Measurements from ENCODE around the gene HIGD1A.

DNA sequence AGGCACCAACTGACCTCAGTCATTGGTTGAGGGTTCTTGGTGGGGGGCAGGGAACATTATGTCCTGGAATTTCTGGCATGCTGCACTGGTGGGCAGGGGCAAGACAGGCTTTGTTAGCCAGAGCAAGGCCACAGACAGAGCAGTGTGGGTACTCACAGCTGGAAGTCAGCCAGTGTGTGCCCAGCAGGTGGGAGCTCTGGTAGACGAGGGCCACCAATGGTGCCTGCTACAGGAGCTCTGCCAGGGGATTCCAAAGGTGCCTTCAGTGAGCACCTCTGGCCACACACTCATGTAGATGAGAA lies 40.1 kb upstream of the HIGD1A start:
- no peak for TF ChIP-seq POLR2A (conservative IDR thresholded peaks at IDR 0.05)
- TF ChIP-seq CEBPB (tag; IDR thresholded peaks at IDR 0.05) = no peak
- no peak for TF ChIP-seq NONO (IDR thresholded peaks at IDR 0.05; ENCODE audit: low read depth in 2 of 2, low read length in 1 of 2)
- TF ChIP-seq EZH2 (IDR thresholded peaks at IDR 0.05; ENCODE audit: borderline replicate concordance, low read depth, low read length) = no peak
- TF ChIP-seq, protein P1, sequence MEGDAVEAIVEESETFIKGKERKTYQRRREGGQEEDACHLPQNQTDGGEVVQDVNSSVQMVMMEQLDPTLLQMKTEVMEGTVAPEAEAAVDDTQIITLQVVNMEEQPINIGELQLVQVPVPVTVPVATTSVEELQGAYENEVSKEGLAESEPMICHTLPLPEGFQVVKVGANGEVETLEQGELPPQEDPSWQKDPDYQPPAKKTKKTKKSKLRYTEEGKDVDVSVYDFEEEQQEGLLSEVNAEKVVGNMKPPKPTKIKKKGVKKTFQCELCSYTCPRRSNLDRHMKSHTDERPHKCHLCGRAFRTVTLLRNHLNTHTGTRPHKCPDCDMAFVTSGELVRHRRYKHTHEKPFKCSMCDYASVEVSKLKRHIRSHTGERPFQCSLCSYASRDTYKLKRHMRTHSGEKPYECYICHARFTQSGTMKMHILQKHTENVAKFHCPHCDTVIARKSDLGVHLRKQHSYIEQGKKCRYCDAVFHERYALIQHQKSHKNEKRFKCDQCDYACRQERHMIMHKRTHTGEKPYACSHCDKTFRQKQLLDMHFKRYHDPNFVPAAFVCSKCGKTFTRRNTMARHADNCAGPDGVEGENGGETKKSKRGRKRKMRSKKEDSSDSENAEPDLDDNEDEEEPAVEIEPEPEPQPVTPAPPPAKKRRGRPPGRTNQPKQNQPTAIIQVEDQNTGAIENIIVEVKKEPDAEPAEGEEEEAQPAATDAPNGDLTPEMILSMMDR (IDR thresholded peaks at IDR 0.05 in 2 of 3, conservative IDR thresholded peaks at IDR 0.05 in 1 of 3; ENCODE audit: insufficient read depth in 2 of 3, low read depth in 1 of 3, low read length in 3 of 3) = no peak
- TF ChIP-seq MAFK (IDR thresholded peaks at IDR 0.05; ENCODE audit: low read length) = no peak
- TF ChIP-seq, protein P2, sequence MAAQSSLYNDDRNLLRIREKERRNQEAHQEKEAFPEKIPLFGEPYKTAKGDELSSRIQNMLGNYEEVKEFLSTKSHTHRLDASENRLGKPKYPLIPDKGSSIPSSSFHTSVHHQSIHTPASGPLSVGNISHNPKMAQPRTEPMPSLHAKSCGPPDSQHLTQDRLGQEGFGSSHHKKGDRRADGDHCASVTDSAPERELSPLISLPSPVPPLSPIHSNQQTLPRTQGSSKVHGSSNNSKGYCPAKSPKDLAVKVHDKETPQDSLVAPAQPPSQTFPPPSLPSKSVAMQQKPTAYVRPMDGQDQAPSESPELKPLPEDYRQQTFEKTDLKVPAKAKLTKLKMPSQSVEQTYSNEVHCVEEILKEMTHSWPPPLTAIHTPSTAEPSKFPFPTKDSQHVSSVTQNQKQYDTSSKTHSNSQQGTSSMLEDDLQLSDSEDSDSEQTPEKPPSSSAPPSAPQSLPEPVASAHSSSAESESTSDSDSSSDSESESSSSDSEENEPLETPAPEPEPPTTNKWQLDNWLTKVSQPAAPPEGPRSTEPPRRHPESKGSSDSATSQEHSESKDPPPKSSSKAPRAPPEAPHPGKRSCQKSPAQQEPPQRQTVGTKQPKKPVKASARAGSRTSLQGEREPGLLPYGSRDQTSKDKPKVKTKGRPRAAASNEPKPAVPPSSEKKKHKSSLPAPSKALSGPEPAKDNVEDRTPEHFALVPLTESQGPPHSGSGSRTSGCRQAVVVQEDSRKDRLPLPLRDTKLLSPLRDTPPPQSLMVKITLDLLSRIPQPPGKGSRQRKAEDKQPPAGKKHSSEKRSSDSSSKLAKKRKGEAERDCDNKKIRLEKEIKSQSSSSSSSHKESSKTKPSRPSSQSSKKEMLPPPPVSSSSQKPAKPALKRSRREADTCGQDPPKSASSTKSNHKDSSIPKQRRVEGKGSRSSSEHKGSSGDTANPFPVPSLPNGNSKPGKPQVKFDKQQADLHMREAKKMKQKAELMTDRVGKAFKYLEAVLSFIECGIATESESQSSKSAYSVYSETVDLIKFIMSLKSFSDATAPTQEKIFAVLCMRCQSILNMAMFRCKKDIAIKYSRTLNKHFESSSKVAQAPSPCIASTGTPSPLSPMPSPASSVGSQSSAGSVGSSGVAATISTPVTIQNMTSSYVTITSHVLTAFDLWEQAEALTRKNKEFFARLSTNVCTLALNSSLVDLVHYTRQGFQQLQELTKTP (IDR thresholded peaks at IDR 0.05; ENCODE audit: low read depth in 1 of 2, partially characterized antibody in 2 of 2) = no peak
- TF ChIP-seq, protein P3, sequence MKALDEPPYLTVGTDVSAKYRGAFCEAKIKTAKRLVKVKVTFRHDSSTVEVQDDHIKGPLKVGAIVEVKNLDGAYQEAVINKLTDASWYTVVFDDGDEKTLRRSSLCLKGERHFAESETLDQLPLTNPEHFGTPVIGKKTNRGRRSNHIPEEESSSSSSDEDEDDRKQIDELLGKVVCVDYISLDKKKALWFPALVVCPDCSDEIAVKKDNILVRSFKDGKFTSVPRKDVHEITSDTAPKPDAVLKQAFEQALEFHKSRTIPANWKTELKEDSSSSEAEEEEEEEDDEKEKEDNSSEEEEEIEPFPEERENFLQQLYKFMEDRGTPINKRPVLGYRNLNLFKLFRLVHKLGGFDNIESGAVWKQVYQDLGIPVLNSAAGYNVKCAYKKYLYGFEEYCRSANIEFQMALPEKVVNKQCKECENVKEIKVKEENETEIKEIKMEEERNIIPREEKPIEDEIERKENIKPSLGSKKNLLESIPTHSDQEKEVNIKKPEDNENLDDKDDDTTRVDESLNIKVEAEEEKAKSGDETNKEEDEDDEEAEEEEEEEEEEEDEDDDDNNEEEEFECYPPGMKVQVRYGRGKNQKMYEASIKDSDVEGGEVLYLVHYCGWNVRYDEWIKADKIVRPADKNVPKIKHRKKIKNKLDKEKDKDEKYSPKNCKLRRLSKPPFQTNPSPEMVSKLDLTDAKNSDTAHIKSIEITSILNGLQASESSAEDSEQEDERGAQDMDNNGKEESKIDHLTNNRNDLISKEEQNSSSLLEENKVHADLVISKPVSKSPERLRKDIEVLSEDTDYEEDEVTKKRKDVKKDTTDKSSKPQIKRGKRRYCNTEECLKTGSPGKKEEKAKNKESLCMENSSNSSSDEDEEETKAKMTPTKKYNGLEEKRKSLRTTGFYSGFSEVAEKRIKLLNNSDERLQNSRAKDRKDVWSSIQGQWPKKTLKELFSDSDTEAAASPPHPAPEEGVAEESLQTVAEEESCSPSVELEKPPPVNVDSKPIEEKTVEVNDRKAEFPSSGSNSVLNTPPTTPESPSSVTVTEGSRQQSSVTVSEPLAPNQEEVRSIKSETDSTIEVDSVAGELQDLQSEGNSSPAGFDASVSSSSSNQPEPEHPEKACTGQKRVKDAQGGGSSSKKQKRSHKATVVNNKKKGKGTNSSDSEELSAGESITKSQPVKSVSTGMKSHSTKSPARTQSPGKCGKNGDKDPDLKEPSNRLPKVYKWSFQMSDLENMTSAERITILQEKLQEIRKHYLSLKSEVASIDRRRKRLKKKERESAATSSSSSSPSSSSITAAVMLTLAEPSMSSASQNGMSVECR (CRISPR knock-in tag; IDR thresholded peaks at IDR 0.05) = no peak
- TF ChIP-seq, protein P4, sequence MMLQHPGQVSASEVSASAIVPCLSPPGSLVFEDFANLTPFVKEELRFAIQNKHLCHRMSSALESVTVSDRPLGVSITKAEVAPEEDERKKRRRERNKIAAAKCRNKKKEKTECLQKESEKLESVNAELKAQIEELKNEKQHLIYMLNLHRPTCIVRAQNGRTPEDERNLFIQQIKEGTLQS (IDR thresholded peaks at IDR 0.05) = no peak
- TF ChIP-seq, protein P4 (CRISPR knock-in tag; conservative IDR thresholded peaks at IDR 0.05) = no peak
- TF ChIP-seq SRSF7 (optimal IDR thresholded peaks at IDR 0.05; ENCODE audit: low read depth, low read length) = no peak
- no peak for TF ChIP-seq PCBP1 (IDR thresholded peaks at IDR 0.05; ENCODE audit: low read depth, low read length, poor library complexity, severe bottlenecking)
- TF ChIP-seq SAFB2 (IDR thresholded peaks at IDR 0.05; ENCODE audit: borderline replicate concordance, low read depth, low read length, severe bottlenecking) = no peak
- TF ChIP-seq ZSCAN29 (IDR thresholded peaks at IDR 0.05) = no peak
